PFSK-1 (cell line): Measurements from ENCODE around the gene GCLC.

Experiments used
- FOXP2 ChIP-seq: optimal IDR thresholded peaks from 2 replicates; pipeline ENCODE3; 2011; ENCODE audit warnings: borderline replicate concordance, control low read depth, inconsistent platforms; ENCODE audit not compliant: insufficient read depth; ENCODE audit errors: extremely low read length, extremely low read depth
- POLR2AphosphoS5 ChIP-seq: IDR thresholded peaks from 2 replicates; pipeline ENCODE4 v1.6.1; 2012; ENCODE audit warnings: low read depth, mild to moderate bottlenecking, control low read depth, low read length, moderate library complexity
- SIN3A ChIP-seq: IDR thresholded peaks from 2 replicates; pipeline ENCODE4 v1.6.1; 2012; ENCODE audit warnings: mild to moderate bottlenecking, low read length, moderate library complexity, borderline replicate concordance; ENCODE audit not compliant: insufficient read depth
- TAF1 ChIP-seq: IDR thresholded peaks from 2 replicates; pipeline ENCODE4 v1.6.1; 2012; ENCODE audit warnings: low read length, control low read depth, borderline replicate concordance; ENCODE audit not compliant: insufficient read depth
- TF ChIP-seq, protein P1 (sequence below), 2 experiments: IDR thresholded peaks; 2 replicates each; pipeline versions ENCODE4 v1.6.1 to v1.8.0; 2011 to 2012; ENCODE audit warnings: low read depth in 2 of 2, low read length in 2 of 2, control low read depth in 1 of 2, inconsistent platforms in 1 of 2, mild to moderate bottlenecking in 1 of 2, moderate library complexity in 1 of 2; ENCODE audit not compliant: insufficient read depth in 1 of 2

DNA sequence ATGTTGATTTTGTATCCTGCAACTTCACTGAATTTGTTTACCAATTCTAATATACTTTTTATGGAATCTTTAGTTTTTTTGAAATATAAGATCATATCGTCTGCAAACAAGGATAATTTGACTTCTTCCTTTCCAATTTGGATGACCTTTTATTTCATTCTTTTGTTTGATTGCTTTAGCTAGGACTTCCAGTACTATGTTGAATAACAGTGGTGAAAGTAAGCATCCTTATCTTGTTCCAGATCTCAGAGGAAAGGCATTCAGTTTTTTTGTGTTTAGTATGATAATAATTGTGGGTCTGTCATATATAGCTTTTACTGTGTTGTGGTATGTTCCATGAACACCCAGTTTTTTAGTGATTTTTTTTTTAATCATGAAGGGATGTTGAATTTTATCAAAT is 75.7 kb downstream of the GCLC start:
- TF ChIP-seq POLR2AphosphoS5 (no peak), TAF1 (no peak), FOXP2 (no peak), SIN3A (no peak)
- TF ChIP-seq, protein P1, sequence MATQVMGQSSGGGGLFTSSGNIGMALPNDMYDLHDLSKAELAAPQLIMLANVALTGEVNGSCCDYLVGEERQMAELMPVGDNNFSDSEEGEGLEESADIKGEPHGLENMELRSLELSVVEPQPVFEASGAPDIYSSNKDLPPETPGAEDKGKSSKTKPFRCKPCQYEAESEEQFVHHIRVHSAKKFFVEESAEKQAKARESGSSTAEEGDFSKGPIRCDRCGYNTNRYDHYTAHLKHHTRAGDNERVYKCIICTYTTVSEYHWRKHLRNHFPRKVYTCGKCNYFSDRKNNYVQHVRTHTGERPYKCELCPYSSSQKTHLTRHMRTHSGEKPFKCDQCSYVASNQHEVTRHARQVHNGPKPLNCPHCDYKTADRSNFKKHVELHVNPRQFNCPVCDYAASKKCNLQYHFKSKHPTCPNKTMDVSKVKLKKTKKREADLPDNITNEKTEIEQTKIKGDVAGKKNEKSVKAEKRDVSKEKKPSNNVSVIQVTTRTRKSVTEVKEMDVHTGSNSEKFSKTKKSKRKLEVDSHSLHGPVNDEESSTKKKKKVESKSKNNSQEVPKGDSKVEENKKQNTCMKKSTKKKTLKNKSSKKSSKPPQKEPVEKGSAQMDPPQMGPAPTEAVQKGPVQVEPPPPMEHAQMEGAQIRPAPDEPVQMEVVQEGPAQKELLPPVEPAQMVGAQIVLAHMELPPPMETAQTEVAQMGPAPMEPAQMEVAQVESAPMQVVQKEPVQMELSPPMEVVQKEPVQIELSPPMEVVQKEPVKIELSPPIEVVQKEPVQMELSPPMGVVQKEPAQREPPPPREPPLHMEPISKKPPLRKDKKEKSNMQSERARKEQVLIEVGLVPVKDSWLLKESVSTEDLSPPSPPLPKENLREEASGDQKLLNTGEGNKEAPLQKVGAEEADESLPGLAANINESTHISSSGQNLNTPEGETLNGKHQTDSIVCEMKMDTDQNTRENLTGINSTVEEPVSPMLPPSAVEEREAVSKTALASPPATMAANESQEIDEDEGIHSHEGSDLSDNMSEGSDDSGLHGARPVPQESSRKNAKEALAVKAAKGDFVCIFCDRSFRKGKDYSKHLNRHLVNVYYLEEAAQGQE (IDR thresholded peaks at IDR 0.05; ENCODE audit: insufficient read depth in 1 of 2, low read depth in 2 of 2, low read length in 2 of 2): no peak
